Iris pigment epithelial cell (primary cell): ENCODE results near the gene TMED10.
"Not testable (repeated sequence)": the region's sequence is repeated elsewhere in the genome, so short reads cannot be mapped to it uniquely, and the experiment has no call there.

Experiments used
- DNase-seq: peaks from one replicate; pipeline ENCODE4 v3.0.0-alpha.2; 2011; ENCODE audit warnings: low read depth

TMED10 gene

GRCh38 chr14:75190023-75190422 lies 13.6 kb upstream of the TMED10 start:
- no peak for DNase-seq

DNA sequence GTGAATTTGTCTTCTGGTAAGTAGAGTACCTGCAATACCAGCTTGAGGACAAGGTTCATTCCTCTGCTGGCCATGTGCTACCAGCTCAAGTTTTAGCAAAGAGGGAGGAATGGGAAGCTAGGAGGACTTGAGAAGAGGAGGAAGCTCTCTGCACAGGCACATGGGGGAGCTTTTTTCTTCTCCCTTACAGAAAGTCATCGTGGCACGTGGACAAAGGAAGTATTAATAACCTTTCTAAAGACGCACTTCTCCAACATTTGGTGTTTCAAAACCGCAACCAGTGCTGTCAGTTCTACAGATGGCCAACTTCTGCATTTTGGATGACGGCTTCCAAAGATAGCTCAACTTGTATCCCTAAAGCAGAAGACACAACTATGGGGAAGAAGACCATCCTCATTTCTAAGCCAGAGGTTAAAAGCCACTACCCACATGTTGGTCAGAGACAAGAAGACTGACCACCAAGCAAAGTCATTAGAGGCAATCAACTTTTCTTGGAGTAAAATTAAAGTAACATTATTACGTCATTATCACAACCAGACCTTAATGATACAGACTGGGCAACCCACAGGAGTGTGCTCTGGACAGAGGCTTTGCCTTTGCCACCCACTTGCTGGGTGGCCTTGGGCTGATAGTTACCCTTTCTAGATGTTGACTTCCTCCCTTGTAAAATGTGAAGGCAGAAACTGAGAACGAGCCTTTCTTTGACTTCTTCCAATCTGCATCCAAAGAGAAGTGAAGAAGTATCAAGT lies 12.3 kb upstream of the TMED10 start:
- no peak for DNase-seq

GRCh38 chr14:75188086-75188485 lies 11.7 kb upstream of the TMED10 start:
- DNase-seq = no peak

DNA sequence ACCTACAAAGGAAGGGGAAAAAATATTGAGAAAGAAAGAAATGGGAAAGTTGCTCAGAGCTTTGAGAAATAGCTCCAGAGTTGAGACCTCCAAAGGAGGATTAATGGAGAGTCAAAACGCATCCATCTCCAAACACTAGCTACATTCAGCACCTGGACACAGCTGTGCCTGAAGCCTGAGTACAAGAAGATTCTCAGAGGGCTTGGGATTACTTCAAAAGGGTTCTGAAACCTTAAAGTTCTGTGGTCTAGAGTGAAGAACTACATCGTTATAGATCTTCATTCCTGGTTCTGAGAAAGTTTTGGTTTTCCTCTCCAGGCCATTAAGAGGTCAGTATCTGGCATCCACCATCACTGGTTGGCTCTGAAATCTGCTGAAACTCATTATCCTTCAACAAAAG lies 10.5 kb upstream of the TMED10 start:
- DNase-seq = no peak

GRCh38 chr14:75185251-75186040 lies 9.0 kb upstream of the TMED10 start:
- DNase-seq = no peak

GRCh38 chr14:75184492-75184891 lies 8.1 kb upstream of the TMED10 start:
- DNase-seq = peak; percentile 42

DNA sequence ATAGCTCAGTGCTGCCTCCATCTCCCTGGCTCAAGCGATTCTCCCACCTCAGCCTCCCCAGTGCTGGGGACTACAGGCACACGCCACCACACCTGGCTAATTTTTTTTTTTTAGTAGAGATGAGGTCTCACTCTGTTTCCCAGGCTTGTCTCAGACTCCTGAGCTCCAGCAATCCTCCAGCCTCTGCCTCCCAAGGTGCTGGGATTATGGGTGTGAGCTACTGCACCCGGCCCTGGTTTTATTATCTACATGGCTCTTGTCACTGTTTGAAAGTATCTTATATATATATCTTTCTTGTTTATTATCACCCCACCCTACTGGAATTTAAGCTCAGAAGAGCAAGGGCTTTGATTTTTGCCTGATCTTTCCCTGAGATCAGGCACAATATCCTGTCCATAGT lies 7.6 kb upstream of the TMED10 start:
- DNase-seq = no peak

DNA sequence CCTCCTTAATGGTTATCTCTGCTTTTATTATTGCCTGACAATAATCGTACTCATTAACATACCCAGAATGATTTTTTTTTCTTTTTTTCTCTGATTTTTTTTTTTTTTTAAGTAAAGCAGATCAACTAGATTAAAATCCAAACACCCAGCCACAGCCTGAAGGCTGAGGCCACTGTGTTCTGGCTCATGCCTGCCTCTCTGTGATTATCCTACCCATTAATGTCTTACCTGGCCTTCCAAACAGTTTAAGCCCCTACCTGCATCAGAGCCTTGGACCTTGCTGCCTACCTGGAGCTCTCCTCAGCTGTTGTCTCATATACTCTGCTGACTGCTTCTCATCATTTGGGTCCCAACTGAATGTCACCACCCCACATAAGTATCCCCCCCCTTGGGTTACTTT lies 6.8 kb upstream of the TMED10 start:
- no peak for DNase-seq

DNA sequence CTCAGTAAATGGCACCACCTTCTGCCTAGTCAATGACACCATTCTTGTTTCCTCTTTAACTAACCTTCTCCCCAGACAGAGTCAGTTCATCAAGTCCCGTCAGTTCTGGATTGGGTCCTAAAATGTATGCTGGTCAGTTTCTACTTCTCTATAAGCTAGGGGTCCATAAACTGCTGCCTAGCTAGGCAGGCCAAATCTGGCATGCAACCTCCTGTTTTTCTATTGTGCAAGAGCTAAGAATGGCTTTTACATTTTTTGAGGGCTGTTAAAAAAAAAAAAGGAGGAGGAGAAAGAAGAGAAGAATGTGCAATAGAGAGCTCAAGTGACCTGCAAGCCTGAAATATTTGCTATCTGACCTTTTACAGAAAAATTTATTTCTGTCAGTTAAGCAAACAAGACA lies 6.4 kb upstream of the TMED10 start:
- DNase-seq = peak; percentile 81

- not testable (repeated sequence) for DNase-seq
These were observed 5.8 kb upstream of the TMED10 start for GRCh38 chr14:75182163-75182562.

DNA sequence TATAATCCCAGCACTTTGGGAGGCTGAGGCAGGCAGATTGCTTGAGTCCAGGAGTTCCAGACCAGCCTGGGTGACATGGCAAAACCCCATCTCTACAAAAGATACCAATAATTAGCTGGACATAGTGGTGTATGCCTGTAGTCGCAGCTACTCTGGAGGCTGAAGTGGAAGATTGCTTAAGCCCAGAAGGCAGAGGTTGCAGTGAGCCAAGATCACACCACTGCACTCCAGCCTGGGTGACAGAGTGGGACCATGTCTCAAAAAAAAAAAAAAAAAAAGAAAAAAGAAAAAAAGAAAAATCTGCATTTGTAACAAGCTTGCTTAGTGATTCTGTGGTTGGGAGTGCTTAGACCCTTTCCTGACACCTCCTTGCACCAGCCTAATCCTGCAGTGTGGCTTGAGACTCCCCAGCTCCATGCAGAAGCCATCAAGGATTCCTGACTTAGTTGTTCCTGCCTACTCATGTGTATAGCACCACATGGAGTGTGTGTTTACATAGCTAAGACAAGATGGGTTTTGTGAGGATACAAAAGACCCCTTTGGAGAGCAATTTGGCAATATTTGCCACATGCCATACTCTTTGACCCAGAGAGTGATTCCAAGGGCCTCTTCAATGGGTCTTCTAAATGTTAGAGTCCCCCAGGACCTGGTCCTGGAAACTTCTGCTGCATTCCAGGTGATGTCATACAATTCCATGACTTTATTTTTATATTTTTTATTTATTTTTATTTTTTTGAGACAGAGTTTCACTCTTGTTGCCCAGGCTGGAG lies 5.1 kb upstream of the TMED10 start:
- DNase-seq = no peak

DNA sequence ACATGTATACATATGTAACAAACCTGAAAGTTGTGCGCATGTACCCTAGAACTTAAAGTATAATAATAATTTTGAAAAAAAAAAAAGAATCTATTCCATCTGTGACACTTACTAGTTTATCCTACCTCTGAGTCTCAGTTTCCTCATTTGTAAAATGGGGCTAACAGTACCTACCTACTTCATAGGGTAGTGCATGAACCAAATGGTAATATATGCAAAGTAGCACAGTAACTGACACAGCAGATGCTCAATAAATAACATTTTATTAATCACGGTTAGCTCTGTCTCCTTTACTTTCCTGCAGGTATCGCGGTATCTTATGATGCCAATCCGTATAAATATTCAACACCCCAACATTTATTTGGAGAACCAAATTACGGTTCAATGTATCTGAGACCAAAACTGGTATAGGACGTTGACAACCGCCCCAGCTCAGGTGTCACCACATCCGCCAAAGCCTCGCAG lies 703 bp downstream of the TMED10 start:
- DNase-seq = no peak

GRCh38 chr14:75174066-75174465 lies 2.3 kb downstream of the TMED10 start:
- no peak for DNase-seq

DNA sequence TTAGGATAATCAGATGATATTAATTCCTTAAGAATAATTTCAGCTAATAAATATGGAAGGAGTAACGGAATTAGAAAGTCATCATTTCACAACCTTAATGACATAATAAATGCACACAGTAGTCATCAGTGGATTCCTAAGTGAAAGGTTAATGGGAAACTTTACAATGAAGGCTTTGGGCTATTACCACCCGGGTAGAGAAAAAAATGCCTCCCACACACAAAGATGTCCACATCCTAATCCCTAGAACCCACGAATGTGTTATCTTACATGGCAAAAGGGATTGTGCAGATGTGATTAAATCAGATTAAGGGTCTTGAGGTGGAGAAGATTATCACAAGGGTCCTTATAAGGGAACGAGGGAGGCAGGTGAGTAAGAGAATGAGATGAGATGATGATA lies 5.6 kb downstream of the TMED10 start:
- DNase-seq = peak; percentile 38

DNA sequence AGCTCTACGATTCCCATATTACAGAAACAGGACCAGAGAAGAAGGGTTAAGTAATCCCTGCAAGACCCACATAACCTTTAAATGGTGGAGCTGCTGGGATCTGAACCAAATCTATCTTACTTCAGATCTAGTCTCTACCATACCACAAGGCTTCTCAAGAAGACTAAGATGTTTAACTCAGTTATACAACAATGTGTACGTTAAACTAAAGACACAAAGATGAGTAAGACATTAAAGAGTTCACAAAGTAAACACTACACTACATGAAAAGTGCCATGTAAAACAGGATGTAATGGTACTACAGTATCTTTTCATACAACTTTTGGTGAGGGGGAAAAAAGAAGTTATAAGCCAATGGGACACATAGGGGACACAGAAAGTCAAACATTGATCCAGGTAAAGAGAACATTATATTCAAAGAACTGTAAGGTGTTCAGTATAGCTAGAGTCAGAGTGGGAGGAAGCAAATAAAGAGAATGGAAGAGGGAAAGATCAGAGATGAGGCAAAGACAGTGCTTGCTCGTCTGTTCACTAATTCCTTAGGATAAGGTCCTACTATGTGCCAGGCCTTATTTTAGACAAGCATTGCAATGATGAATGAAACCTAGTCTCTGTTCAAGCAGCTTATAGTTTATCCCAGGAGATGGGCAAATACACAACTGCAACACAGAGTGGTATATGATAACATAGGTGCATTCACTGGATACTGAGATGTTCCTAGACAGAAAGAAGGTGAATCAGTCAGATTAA lies 7.7 kb downstream of the TMED10 start:
- DNase-seq = no peak

- DNase-seq = no peak
These were observed 9.1 kb downstream of the TMED10 start for GRCh38 chr14:75167325-75167724.

- DNase-seq = no peak
These were observed 10.6 kb downstream of the TMED10 start for GRCh38 chr14:75165586-75166391.

GRCh38 chr14:75164809-75165208 lies 11.6 kb downstream of the TMED10 start:
- DNase-seq = no peak

DNA sequence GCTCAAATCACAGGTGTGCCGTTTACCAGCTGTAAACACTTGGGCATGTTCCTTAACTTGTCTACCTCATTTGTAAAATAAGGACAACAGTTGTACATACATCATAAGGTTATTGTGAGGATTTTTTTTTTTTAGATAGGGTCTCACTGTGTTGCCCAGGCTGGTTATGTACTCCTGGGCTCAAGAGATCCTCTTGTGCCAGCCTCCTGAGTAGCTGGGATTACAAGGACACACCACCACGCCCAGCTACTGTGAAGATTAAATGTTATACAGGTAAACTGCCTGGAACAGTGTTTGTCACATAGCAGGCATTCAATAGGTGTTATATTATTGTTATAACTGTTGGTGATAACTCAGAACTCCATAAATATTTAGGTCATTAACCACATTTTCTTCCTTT lies 12.7 kb downstream of the TMED10 start:
- DNase-seq = no peak

- no peak for DNase-seq
These were observed 13.8 kb downstream of the TMED10 start for GRCh38 chr14:75162631-75163030.
